Stomach (tissue), 9 donors: Measurements from ENCODE around the gene COX5B. TPM values are rescaled to one million over a fixed set of nuclear protein-coding genes. Genes with fewer than 3 reads are reported as not detected.
"Not testable (repeated sequence)": the region's sequence is repeated elsewhere in the genome, so short reads cannot be mapped to it uniquely, and the experiment has no call there.

Experiments
- DNase-seq, 2 donors: peaks; one replicate each; pipeline versions ENCODE4 v3.0.0 to v3.0.0-alpha.2; 2013 to 2019
- H3K27ac ChIP-seq, 5 donors: fragments of 200-600 bp in 4 of 5; sonication (generic) in 4 of 5; one replicate each; pipeline ENCODE4 v1.5.1; 2013 to 2019; ENCODE audit warnings: mild to moderate bottlenecking in 1 of 5, moderate library complexity in 1 of 5
- H3K27me3 ChIP-seq, 3 donors: fragments of 200-600 bp; sonication (generic); one replicate each; pipeline ENCODE4 v1.5.1; 2017 to 2019; ENCODE audit warnings: mixed run types in 1 of 3
- H3K36me3 ChIP-seq, 4 donors: fragments of 200-600 bp; sonication (generic); 1 replicate in 3 of 4; 2 replicates in 1 of 4; pipeline ENCODE4 v1.5.1; 2016 to 2019
- H3K4me1 ChIP-seq, 4 donors: fragments of 200-600 bp; sonication (generic); one replicate each; pipeline ENCODE4 v1.5.1; 2016 to 2019
- H3K4me3 ChIP-seq, 4 donors: fragments of 200-600 bp; sonication (generic) in 3 of 4; one replicate each; pipeline ENCODE4 v1.5.1; 2016 to 2019; ENCODE audit warnings: mild to moderate bottlenecking in 1 of 4
- H3K9me3 ChIP-seq, 4 donors: fragments of 200-600 bp; sonication (generic); one replicate each; pipeline ENCODE4 v1.5.1; 2016 to 2019
- EP300 ChIP-seq: sonication (generic); formaldehyde crosslinking; IDR thresholded peaks from one replicate; pipeline ENCODE4 v1.6.1; 2017; ENCODE audit warnings: antibody characterized with exemption
- POLR2A ChIP-seq, 4 donors: fragments of 450-650 bp; IDR thresholded peaks; one replicate each; pipeline ENCODE4 v1.6.1; 2016; ENCODE audit warnings: antibody characterized with exemption in 4 of 4, control low read depth in 2 of 4, mild to moderate bottlenecking in 1 of 4, moderate library complexity in 1 of 4
- POLR2AphosphoS5 ChIP-seq, 3 donors: sonication (generic); formaldehyde crosslinking; IDR thresholded peaks; one replicate each; pipeline ENCODE4 v1.6.1; 2016; ENCODE audit warnings: antibody characterized with exemption in 3 of 3
- WGBS, 5 donors: extraction: QIAGEN DNeasy Blood & Tissue Kit in 3 of 5; methylation state at CpG; one replicate each; pipeline versions ENCODE4 v1.1.5 to v1.1.7; 2013 to 2018; 5-methylcytosine and 5-hydroxymethylcytosine counted together
- intact Hi-C: fragments of 100-400 bp; cut with DNase I; formaldehyde crosslinking; loops from one replicate; pipeline ENCODE4 v1.15.1; 2023; ENCODE audit warnings: low total_unique reads
- polyA plus RNA-seq, 3 donors: library from polyadenylated mRNA; stranded (reverse); fragments of 200-250 nt; gene quantifications; one replicate each; pipeline ENCODE4 v1.2.3, GENCODE V29; 2013
- total RNA-seq, 5 donors: library from RNA; depleted of rRNA; stranded (reverse); fragments of >200 nt; gene quantifications; one replicate each; pipeline versions ENCODE4 v1.1.0 to v1.2.3, GENCODE V29; 2014 to 2016
- TF ChIP-seq, protein P1 (sequence below), 7 experiments: fragments of 450-650 bp in 4 of 7; fragments of 200-600 bp in 3 of 7; sonication (generic) in 3 of 7; IDR thresholded peaks; one replicate each; pipeline ENCODE4 v1.5.1; 2016 to 2019; ENCODE audit warnings: antibody characterized with exemption in 7 of 7, control low read depth in 2 of 7, mild to moderate bottlenecking in 1 of 7
- donor health status: healthy with polysubstance abuse.
- donor health status: Bipolar disorder and iron deficiency.
- donor health status: healthy.

COX5B gene
- total and polyA plus RNA-seq, 8 donors = 370 to 935 (median 571) TPM

DNA sequence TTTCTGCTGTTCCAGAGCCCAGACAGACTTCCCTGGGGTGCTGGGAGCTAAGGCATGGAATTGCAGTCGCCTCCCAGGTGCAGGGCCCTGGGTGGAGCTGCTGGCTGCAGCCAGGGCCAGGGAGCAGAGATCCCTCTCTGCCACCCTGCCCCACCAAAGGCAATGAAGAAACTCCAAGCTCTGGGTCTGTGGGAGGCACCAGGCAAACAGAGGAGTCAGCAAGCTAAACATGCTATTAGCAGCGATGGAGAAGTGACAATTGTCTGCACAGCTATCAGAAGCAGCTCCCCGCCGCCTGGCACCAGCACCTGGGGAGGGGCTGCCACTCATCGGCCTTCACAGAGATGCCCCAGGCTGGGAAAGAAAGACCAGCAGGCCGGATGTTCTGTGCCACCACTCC, 28.0 kb upstream of the COX5B start:
- Histone ChIP-seq H3K36me3 (no peaks in the 10 kb centered on the region), H3K4me3 (no peak overlapping the region), H3K9me3 (no peaks in the 10 kb centered on the region), H3K27ac (no peak overlapping the region), H3K27me3 (no peaks in the 10 kb centered on the region), H3K4me1 (no peaks in the 10 kb centered on the region)
- no peak for DNase-seq
- intact Hi-C loops = no loop called here
- no peak for TF ChIP-seq POLR2AphosphoS5 (IDR thresholded peaks at IDR 0.05)
- TF ChIP-seq, protein P1, sequence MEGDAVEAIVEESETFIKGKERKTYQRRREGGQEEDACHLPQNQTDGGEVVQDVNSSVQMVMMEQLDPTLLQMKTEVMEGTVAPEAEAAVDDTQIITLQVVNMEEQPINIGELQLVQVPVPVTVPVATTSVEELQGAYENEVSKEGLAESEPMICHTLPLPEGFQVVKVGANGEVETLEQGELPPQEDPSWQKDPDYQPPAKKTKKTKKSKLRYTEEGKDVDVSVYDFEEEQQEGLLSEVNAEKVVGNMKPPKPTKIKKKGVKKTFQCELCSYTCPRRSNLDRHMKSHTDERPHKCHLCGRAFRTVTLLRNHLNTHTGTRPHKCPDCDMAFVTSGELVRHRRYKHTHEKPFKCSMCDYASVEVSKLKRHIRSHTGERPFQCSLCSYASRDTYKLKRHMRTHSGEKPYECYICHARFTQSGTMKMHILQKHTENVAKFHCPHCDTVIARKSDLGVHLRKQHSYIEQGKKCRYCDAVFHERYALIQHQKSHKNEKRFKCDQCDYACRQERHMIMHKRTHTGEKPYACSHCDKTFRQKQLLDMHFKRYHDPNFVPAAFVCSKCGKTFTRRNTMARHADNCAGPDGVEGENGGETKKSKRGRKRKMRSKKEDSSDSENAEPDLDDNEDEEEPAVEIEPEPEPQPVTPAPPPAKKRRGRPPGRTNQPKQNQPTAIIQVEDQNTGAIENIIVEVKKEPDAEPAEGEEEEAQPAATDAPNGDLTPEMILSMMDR (IDR thresholded peaks at IDR 0.05) = no peak
- no peak for TF ChIP-seq EP300
- TF ChIP-seq POLR2A (IDR thresholded peaks at IDR 0.05) = no peak
- 77 to 85% (median 80%) methylated on average over 6 of the region's 6 CpGs; no CpG with 5 or more reads in 2 of the 5 donors for WGBS, 5 donors

- 33 to 80% (median 76%) methylated on average over 1 to 7 of the region's 14 CpGs; no CpG with 5 or more reads in 1 of the 5 donors for WGBS, 5 donors
- H3K4me1 ChIP-seq, H3K27ac ChIP-seq, intact Hi-C loops, H3K27me3 ChIP-seq, DNase-seq, H3K9me3 ChIP-seq, H3K36me3 ChIP-seq, H3K4me3 ChIP-seq: not testable (repeated sequence)
These were observed 26.7 kb upstream of the COX5B start for GRCh38 chr2:97618939-97619827.

GRCh38 chr2:97620492-97620891, 25.4 kb upstream of the COX5B start:
- H3K36me3 ChIP-seq, intact Hi-C loops, H3K27me3 ChIP-seq, DNase-seq, H3K9me3 ChIP-seq, H3K4me3 ChIP-seq, H3K27ac ChIP-seq, H3K4me1 ChIP-seq: not testable (repeated sequence)
- 83 to 95% (median 92%) methylated on average over 1 of the region's 1 CpG; no CpG with 5 or more reads in 1 of the 5 donors for WGBS, 5 donors

GRCh38 chr2:97622976-97623375, 22.9 kb upstream of the COX5B start:
- H3K4me1 ChIP-seq, DNase-seq, H3K27ac ChIP-seq, intact Hi-C loops, H3K27me3 ChIP-seq, H3K4me3 ChIP-seq, H3K36me3 ChIP-seq, H3K9me3 ChIP-seq: not testable (repeated sequence)

DNA sequence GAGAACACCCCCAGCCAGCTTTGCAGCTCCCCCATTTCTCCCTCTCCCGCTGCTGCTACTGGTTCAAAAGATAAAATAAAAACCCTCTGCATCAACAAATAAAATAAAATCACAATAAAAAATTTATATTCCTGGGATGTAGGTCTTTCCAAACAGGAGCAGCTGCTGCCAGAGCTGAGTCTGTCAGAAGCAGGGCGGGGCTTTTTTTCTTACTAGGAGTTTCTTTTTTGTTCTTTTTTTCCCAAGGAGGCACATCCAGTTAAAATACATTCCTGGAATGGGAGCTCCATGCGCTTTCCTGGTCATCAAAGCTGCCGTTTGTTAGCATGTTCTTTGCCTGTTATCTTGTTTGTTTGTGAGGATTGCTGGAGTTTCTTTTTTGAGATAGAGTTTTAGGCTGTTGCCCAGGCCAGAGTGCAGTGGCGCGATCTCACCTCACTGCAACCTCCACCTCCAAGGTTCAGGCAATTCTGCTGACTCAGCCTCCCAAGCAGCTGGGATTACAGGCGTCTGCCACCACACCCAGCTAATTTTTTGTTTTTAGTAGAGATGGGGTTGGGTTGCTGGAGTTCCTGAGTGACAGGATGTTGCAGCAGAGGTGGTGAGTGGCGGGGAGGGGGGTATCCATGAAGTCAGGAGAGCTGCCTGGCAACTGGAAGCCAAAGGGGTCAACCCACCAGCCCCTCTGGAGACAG, 20.4 kb upstream of the COX5B start:
- H3K27ac ChIP-seq, H3K4me1 ChIP-seq, H3K36me3 ChIP-seq, H3K9me3 ChIP-seq, H3K4me3 ChIP-seq, H3K27me3 ChIP-seq, intact Hi-C loops, DNase-seq: not testable (repeated sequence)
- WGBS, 5 donors = 25 to 60% (median 42%) methylated on average over 1 to 4 of the region's 8 CpGs

GRCh38 chr2:97626049-97626430, 19.8 kb upstream of the COX5B start:
- WGBS, 5 donors = 71 to 84% (median 77%) methylated on average over 8 of the region's 8 CpGs
- intact Hi-C loops, H3K4me1 ChIP-seq, H3K27ac ChIP-seq, DNase-seq, H3K9me3 ChIP-seq, H3K4me3 ChIP-seq, H3K36me3 ChIP-seq, H3K27me3 ChIP-seq: not testable (repeated sequence)
